Subcutaneous abdominal adipose tissue (tissue), 5 donors: ENCODE data around the gene GRID1.
"Not testable (repeated sequence)": the region's sequence is repeated elsewhere in the genome, so short reads cannot be mapped to it uniquely, and the experiment has no call there.

Experiments
- H3K27ac ChIP-seq: one replicate; pipeline ENCODE4 v1.7.0; 2013; ENCODE audit warnings: low read depth, mild to moderate bottlenecking, inconsistent platforms, low read length, moderate library complexity
- H3K27me3 ChIP-seq, 5 donors: one replicate each; pipeline ENCODE4 v1.7.0; 2013; ENCODE audit warnings: low read length in 5 of 5, inconsistent platforms in 1 of 5; ENCODE audit not compliant: control insufficient read depth in 5 of 5, insufficient read depth in 4 of 5
- H3K36me3 ChIP-seq, 5 donors: one replicate each; pipeline ENCODE4 v1.7.0; 2013; ENCODE audit warnings: low read length in 5 of 5; ENCODE audit not compliant: control insufficient read depth in 5 of 5, insufficient read depth in 5 of 5
- H3K4me1 ChIP-seq, 5 donors: one replicate each; pipeline ENCODE4 v1.7.0; 2013; ENCODE audit warnings: low read length in 5 of 5, mild to moderate bottlenecking in 3 of 5, moderate library complexity in 1 of 5; ENCODE audit not compliant: control insufficient read depth in 5 of 5, insufficient read depth in 5 of 5
- H3K4me3 ChIP-seq, 5 donors: one replicate each; pipeline ENCODE4 v1.7.0; 2013; ENCODE audit warnings: low read length in 5 of 5, low read depth in 1 of 5
- H3K9ac ChIP-seq, 5 donors: one replicate each; pipeline ENCODE4 v1.7.0; 2013; ENCODE audit warnings: low read length in 5 of 5, mild to moderate bottlenecking in 4 of 5, moderate library complexity in 3 of 5
- H3K9me3 ChIP-seq, 5 donors: one replicate each; pipeline ENCODE4 v1.7.0; 2013; ENCODE audit warnings: low read length in 5 of 5; ENCODE audit not compliant: control insufficient read depth in 5 of 5
- donor health status: healthy.
- donor health status: healthy.
- donor health status: healthy.
- donor health status: healthy.
- donor health status: healthy.

The GRID1 gene

DNA sequence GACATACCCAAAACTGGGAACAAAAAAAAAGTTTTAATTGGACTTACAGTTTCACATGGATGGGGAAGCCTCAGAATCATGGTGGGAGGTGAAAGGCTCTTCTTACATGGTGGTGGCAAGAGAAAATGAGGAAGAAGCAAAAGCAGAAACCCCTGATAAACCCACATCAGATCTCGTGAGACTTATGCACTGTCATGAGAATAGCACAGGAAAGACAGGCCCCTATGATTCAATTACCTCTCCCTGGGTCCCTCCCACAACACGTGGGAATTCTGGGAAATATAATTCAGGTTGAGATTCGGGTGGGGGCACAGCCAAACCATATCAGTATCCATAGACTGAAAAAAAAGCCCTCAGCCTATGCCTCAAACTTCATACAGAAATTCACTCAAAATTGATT, 647.2 kb downstream of the GRID1 start:
- no peaks in the 10 kb centered on the region for H3K36me3 ChIP-seq
- H3K27ac ChIP-seq: no peak overlapping the region
- H3K4me1 ChIP-seq: no peaks in the 10 kb centered on the region
- peaks cover 0 to 6% (median 0%) of the 10 kb centered on the region in 5 donors for H3K9me3 ChIP-seq
- no peak overlapping the region for H3K9ac ChIP-seq
- no peaks in the 10 kb centered on the region for H3K27me3 ChIP-seq
- no peak overlapping the region for H3K4me3 ChIP-seq

DNA sequence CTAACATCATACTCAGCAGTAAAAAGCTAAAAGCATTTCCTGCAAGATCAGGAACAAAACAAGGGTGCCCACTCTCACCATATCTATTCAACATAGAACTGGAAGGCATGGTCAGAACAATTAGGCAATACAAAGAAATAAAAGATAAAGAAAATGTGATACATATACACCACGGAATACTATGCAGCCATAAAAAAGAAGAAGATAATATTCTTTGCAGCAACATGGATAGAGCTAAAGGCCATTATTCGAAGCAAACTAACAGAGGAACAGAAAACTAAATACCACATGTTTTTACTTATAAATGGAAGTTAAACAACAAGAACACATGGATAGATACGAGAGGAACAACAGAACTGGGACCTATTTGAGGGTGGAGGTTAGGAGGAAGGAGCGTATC, 652.7 kb downstream of the GRID1 start:
- no peaks in the 10 kb centered on the region for H3K36me3 ChIP-seq
- H3K27ac ChIP-seq: no peak overlapping the region
- H3K9ac ChIP-seq: no peak overlapping the region
- no peak overlapping the region for H3K4me3 ChIP-seq
- H3K4me1 ChIP-seq: no peaks in the 10 kb centered on the region
- H3K9me3 ChIP-seq: peaks cover 0 to 5% (median 4%) of the 10 kb centered on the region in 5 donors
- no peaks in the 10 kb centered on the region for H3K27me3 ChIP-seq

DNA sequence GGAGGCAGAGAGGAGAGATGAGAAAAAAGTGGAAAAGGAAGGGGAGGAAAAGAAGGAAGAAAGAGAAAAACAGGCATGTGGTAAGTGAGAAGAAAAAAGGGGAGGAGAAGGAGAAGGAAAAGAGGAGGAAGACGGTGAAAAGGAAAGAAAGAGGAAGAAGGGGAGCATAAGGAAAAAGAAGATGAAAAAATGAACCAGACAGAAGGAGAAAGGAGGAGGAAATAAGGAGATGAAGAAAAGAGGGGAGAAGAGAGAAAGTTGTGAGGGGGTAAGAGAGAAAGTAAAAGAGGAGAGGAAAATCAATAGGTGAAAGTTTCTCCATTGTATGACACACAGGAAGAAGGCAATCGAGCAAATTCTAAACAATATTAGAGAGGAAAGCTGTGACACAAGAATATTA, 663.8 kb downstream of the GRID1 start:
- Histone ChIP-seq H3K27ac (no peak overlapping the region), H3K9ac (no peak overlapping the region)

DNA sequence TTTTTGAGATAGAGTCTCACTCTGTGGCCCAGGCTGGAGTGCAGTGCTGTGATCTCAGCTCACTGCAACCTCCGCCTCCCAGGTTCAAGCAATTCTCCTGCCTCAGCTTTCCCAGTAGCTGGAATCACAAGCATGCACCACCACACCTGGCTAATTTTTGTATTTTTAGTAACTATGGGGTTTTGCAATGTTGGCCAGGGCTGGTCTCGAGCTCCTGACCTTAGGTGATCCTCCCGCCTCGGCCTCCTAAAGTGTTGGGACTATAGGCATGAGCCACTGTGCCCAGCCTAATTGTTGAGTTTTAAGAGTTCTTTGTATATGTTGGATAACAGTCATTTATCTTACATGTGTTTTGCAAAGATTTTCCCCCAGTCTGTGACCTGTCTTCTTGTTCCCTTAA, 667.5 kb downstream of the GRID1 start:
- not testable (repeated sequence) for H3K4me1 ChIP-seq, H3K27ac ChIP-seq, H3K9me3 ChIP-seq, H3K36me3 ChIP-seq, H3K27me3 ChIP-seq, H3K9ac ChIP-seq, H3K4me3 ChIP-seq

More for the DNA sequence above, 663.8 kb downstream of the GRID1 start:
- H3K4me3 ChIP-seq: no peak overlapping the region
- H3K9me3 ChIP-seq: no peaks in the 10 kb centered on the region
- H3K27me3 ChIP-seq: no peaks in the 10 kb centered on the region
- no peaks in the 10 kb centered on the region for H3K4me1 ChIP-seq
- H3K36me3 ChIP-seq: no peaks in the 10 kb centered on the region

DNA sequence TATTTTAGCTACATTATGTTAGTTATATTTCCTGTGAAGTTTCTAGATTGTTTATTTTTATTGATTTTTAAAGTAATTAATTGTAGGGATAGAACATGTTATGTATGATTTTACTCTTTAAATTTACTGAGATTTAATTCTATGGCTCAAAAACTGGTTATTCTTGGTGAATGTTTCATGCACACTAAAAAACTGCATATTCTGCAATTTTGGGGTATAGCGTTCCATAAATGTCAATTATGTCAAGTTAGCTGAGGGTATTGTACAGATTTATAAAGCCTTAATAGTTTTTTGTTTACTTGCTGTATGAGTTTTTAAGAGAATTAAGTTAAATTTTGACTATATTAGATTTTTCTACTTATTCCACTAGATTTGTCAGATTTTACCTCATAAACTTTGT, 669.7 kb downstream of the GRID1 start:
- H3K27me3 ChIP-seq: no peaks in the 10 kb centered on the region
- peaks cover 0 to 3% (median 0%) of the 10 kb centered on the region in 5 donors for H3K9me3 ChIP-seq
- no peak overlapping the region for H3K27ac ChIP-seq
- H3K4me3 ChIP-seq: no peak overlapping the region
- no peaks in the 10 kb centered on the region for H3K36me3 ChIP-seq
- H3K9ac ChIP-seq: no peak overlapping the region
- H3K4me1 ChIP-seq: no peaks in the 10 kb centered on the region

DNA sequence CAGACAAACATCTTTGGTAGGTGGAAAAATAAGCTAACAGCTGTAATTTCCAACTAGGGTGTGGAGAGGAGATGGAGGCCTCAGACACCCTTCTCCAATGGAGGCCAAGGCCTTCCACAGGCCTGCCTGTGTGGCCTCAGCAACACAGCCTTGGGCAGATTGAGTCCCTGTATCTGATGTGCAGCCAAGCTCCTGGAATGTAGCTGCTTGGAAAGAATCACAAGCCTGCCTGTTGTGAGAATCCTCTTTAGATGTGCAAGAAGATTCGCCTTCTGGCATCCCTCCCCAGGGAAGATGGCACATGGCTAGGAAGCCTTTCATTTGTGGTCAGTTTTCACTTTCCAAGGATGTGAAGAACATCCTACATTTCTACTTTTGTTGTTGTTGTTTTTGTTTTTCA, 684.0 kb downstream of the GRID1 start:
- no peak overlapping the region for H3K27ac ChIP-seq
- H3K4me1 ChIP-seq: no peaks in the 10 kb centered on the region
- no peaks in the 10 kb centered on the region for H3K36me3 ChIP-seq
- no peak overlapping the region for H3K4me3 ChIP-seq
- no peaks in the 10 kb centered on the region for H3K9me3 ChIP-seq
- no peaks in the 10 kb centered on the region for H3K27me3 ChIP-seq
- H3K9ac ChIP-seq: no peak overlapping the region

DNA sequence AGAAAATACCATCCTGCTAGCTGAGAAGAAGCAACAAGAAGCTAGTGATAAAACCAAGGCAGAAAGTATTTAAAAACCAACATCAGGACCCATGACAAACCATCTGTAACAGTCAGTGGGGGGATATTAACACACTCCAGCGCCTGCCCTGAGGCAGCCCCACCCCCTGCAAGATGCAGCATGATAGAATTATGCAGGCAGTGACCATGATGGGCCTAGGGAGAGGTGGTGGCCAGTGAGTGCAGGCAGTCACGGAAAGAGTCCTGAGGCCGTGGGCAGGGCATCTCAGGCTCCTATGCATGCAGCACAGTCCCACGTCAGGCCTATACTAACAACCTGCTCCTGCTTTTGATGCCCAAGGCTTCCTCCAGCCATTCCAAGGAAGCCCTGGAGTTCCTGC, 686.9 kb downstream of the GRID1 start:
- no peaks in the 10 kb centered on the region for H3K9me3 ChIP-seq
- H3K27me3 ChIP-seq: no peaks in the 10 kb centered on the region

DNA sequence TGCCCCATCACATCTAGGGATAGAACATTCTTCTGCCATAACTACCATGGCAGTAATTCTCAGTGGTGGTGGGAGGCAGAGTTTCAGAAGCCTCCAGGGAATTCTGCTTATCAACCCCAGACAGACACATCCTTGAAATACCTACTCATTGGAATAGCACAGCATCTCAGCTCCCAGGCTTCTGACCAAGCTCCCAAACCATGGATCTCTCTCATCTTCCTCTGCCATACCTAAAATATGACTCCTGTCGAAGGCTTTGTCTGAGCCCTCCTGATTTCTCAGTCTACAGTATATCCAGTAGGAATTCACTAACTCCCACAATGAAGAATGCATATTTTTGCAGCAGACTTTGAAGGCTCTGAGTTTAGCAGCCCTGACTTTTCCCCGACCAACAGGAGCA, 687.5 kb downstream of the GRID1 start:
- Histone ChIP-seq H3K9ac (no peak overlapping the region), H3K4me3 (no peak overlapping the region), H3K27me3 (no peaks in the 10 kb centered on the region), H3K9me3 (no peaks in the 10 kb centered on the region), H3K36me3 (no peaks in the 10 kb centered on the region), H3K4me1 (no peaks in the 10 kb centered on the region), H3K27ac (no peak overlapping the region)

More for the DNA sequence above, 686.9 kb downstream of the GRID1 start:
- Histone ChIP-seq H3K4me1 (no peaks in the 10 kb centered on the region), H3K27ac (no peak overlapping the region), H3K36me3 (no peaks in the 10 kb centered on the region), H3K4me3 (no peak overlapping the region), H3K9ac (no peak overlapping the region)

DNA sequence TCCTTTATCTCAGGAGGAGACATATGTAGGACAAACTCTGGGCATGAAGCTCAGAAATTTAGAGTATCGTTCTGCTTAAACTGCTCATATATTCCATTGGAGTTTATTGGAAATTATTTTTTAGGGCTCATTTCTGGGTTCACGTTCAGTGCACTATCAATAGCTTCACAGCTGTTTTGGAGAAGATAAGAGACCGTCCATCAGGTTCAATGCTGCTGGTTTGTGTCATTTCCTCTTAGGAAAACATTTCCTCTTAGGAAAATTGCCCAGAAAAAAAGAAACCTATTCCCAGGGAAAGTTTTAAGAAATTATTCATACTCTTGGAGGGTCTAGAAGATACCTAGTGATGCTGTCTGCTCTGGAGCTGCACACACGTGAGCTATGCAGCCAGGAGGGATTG, 691.7 kb downstream of the GRID1 start:
- no peaks in the 10 kb centered on the region for H3K27me3 ChIP-seq
- no peak overlapping the region for H3K9ac ChIP-seq
- H3K27ac ChIP-seq: no peak overlapping the region
- H3K4me3 ChIP-seq: no peak overlapping the region
- H3K9me3 ChIP-seq: peaks cover 0 to 4% (median 0%) of the 10 kb centered on the region in 5 donors
- no peaks in the 10 kb centered on the region for H3K4me1 ChIP-seq
- no peaks in the 10 kb centered on the region for H3K36me3 ChIP-seq

DNA sequence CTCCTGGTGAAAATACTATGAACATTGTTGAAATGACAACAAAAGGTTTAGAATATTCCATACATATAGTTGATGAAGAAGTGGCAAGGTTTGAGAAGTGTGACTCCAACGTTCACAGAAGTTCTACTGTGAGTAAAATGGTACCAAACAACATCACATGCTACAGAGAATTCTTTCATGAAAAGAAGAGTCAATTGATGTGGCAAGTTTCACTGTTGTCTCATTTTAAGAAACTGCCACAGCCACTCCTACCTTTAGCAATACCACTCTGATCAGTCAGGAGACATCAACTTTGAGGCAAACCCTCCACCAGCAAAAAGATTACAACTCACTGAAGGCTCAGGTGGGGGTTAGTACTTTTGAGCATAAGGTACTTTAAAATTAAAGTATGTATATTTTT, 693.3 kb downstream of the GRID1 start:
- Histone ChIP-seq H3K27ac (no peak overlapping the region), H3K9me3 (peaks cover 0 to 4% (median 0%) of the 10 kb centered on the region in 5 donors), H3K4me3 (no peak overlapping the region), H3K9ac (no peak overlapping the region), H3K4me1 (no peaks in the 10 kb centered on the region), H3K36me3 (no peaks in the 10 kb centered on the region), H3K27me3 (no peaks in the 10 kb centered on the region)

DNA sequence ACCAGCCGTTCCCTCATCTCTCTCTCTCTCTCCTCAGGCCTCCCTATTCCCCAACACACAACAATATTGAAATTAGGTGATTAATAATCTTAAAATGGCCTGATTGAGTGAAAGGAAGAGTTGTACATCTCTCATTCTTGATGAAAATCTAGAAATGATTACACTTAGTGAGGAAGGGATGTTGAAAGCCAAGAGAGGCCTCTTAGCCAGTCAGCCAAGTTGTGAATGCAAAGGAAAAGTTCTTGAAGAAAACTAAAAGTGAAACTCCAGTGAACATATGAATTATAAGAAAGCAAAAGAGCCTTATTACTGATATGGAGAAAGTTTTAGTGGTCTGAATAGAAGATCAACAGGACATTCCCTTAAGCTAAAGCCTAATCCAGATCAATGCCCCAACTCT, 695.1 kb downstream of the GRID1 start:
- peaks cover 0 to 4% (median 0%) of the 10 kb centered on the region in 5 donors for H3K9me3 ChIP-seq
- no peaks in the 10 kb centered on the region for H3K27me3 ChIP-seq
- no peak overlapping the region for H3K27ac ChIP-seq
- H3K4me1 ChIP-seq: no peaks in the 10 kb centered on the region
- no peak overlapping the region for H3K9ac ChIP-seq
- no peak overlapping the region for H3K4me3 ChIP-seq
- H3K36me3 ChIP-seq: no peaks in the 10 kb centered on the region
